Right kidney (tissue), 1 donor: ENCODE measurements around the gene GMPR.

Source experiments
- DNase-seq: peaks from one replicate; pipeline ENCODE4 v3.0.0-alpha.2; 2016

GMPR gene

DNA sequence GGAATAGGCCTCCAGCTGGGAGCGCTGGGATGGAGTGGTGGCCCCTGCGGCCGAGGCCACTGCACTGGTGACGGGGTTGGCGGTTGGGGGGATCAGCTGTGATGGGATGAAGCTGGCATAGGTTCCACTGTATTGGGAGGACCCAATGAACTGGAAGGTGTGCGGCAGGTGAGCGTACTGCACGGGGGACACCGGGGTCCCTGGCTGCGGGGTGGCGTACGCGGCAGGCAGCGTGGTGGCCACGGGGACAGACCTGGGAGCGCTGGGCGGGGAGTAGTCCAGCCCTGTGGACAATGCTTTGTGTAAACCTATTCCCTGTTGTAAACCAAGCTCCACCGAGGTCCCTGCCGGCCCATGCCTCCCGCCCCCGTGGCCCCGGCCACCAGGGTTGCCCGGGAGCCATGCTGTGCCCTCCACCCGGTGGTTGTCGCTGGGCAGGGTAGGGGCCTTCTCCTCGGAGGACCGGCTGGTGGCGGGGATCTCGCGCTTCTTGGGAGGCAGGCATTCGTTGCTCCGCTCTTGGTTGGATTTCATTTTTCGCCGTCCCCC lies 89.5 kb downstream of the GMPR start:
- no peak for DNase-seq

- DNase-seq = no peak
Measured at GRCh38 chr6:16329233-16329632, 90.8 kb downstream of the GMPR start.

- DNase-seq = peak; percentile 48
Measured at GRCh38 chr6:16331384-16332174, 93.2 kb downstream of the GMPR start.

DNA sequence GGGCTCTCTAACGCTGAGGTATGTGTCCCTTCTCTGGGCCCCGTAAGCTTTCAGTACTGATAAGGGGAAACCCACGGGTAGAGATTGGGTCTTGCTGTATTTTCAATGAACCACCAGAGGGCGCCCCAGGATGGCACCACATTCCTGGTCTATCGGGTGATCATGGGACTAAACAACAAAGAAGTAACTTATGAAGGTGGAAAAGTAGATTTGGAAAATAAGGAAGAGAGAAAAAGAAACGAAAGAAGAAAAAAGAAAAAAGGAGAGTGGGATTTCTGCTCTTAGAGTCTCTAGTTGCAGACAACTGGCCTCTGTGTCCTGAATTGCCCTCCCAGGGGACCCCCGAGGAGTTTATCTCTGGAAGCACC lies 93.8 kb downstream of the GMPR start:
- peak; percentile 60 for DNase-seq

GRCh38 chr6:16333580-16333979 lies 95.2 kb downstream of the GMPR start:
- DNase-seq = no peak

GRCh38 chr6:16334671-16335070 lies 96.3 kb downstream of the GMPR start:
- DNase-seq = no peak

GRCh38 chr6:16335176-16335575 lies 96.8 kb downstream of the GMPR start:
- no peak for DNase-seq

GRCh38 chr6:16336056-16336818 lies 97.8 kb downstream of the GMPR start:
- DNase-seq = no peak

DNA sequence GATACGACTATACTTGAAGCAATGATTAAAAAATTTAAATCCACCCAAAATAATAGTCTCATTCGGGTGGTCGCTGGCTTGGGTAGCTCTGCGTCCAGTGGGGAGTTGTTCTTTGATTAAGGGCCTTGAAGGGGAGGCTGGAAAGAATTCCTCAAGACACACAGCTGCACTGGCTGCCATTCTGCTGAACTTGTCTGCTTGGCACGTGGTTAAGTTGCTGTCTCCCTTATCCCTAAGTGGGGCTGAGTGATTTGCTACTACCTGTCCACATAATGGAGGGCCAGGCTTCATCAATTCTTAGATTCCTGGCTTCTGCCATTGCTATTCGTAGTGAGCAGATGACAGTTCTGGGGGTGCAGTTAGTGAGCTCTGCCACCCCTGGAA lies 98.5 kb downstream of the GMPR start:
- DNase-seq = no peak

DNA sequence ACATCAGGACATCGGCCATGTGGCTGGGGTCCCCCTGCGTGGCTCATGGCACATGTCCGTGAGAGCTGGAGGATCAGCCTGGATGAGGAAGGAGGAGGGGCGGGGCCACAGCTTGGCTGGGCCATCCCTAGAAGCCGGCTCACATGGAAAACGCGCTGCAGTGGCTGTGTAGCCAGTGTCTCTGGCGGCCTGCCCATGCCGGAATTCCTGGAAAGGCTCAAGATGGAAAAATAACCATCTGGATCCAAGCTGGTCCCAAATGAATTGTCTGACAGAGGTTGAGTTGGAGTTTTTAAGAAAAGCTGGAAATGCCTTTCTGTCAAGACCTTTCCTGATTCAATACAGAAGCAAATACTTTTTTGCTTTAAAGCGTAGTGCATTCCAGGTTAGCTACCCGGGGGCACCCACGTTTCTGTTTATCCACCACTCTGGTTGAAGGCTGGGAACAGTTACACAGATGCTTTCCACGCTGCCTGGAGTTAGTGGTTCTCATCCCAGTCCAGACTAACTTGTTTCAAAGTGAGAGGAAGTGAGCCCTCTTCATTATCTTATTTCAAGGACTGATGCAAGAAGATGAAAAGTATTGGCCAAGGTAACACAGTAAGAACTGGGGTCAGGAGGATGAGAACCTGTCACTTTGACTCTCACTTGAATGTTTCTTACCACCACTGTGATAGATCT lies 99.0 kb downstream of the GMPR start:
- DNase-seq = peak; percentile 34

- peak; percentile 42 for DNase-seq
Measured at GRCh38 chr6:16338577-16339264, 100.3 kb downstream of the GMPR start.

GRCh38 chr6:16339265-16339587 lies 100.8 kb downstream of the GMPR start:
- no peak for DNase-seq

DNA sequence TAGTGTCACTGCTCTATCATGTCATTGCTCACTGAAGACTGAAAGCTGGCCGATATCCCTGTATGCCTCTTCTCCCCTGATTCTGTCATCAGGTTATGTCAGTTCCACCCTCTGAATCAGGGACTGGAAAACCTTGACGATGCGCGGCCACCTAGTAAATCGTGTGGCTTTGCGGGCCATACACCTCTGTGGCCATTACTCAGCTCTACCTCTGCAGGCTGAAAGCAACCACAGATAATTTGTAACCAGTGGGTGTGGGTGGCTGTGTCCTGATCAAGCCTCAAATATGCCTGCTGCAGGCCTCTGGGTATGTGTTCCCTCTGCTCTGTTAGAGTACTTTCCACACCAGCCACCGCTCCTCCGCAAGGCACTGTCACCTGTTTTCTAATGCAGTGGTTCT lies 105.2 kb downstream of the GMPR start:
- no peak for DNase-seq

GRCh38 chr6:16344756-16345155 lies 106.4 kb downstream of the GMPR start:
- no peak for DNase-seq
